ENCODE measurements around the gene ZNF599. TPM values are rescaled to one million over a fixed set of nuclear protein-coding genes. Genes with fewer than 3 reads are reported as not detected.

Gene ZNF599
- total and polyA plus RNA-seq, 7 donors = 1.6 to 5.6 (median 2.6) TPM

DNA sequence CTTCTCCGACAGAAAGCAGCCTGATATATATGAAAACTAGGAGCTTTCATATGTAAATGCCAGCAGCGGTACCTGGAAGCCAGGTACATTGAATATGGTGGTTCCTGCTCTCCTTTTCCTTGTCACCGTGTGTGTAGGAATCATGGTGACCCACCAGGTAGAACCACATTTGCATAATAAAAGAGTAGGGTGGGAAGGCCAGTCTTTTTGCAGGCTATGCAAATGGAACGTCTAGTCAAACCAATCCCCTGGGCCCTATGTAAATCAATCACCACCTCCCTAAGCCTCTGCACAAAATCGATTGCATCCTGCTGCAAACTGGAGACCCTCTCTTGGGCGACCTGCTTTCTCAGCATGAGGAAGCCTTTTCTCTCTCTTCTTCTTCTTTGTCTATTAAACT is 61.1 kb downstream of the ZNF599 start:
- H3K27ac ChIP-seq = no peak overlapping the region
- intact Hi-C loops (cut with DNase I) = loop anchor here (1.0 to 2.0 kb wide), 4 partner anchors 73 to 211 kb away; no protein-coding TSS in a partner anchor
- DNase-seq = no peak
- H3K27me3 ChIP-seq (ENCODE audit: insufficient read depth in 3 of 3, low read length in 2 of 3) = no peaks in the 10 kb centered on the region
- no peaks in the 10 kb centered on the region for H3K4me1 ChIP-seq
- WGBS, 3 donors = 63 to 68% (median 65%) methylated on average over 6 of the region's 6 CpGs
- TF ChIP-seq CTCF (IDR thresholded peaks at IDR 0.05) = no peak
- no peak overlapping the region for H3K4me3 ChIP-seq
- ATAC-seq = no peak
- H3K36me3 ChIP-seq (ENCODE audit: insufficient read depth in 1 of 2, low read depth in 1 of 2) = no peaks in the 10 kb centered on the region
- no peaks in the 10 kb centered on the region for H3K9me3 ChIP-seq

Other genes with a start within 250 kb of the ZNF599 start
- 1 to 10 TPM in 1 of 4 donors, under 1 TPM in 3; 0.17 to 1.0 (median 0.41) TPM for gene SCGB2B2, start 96.1 kb downstream of the ZNF599 start, total RNA-seq
- 1 to 10 TPM in 1 of 3 donors, under 1 TPM in 2; 0.13 to 1.1 (median 0.14) TPM for gene SCGB2B2, start 96.1 kb downstream of the ZNF599 start, polyA plus RNA-seq
- 10 to 100 TPM; 24.3 to 32.2 (median 27.2) TPM for gene ZNF302, start 95.5 kb downstream of the ZNF599 start, total RNA-seq
- gene ZNF302, start 95.5 kb downstream of the ZNF599 start, polyA plus RNA-seq = 10 to 100 TPM; 20.4 to 86.3 (median 21.7) TPM
- gene ZNF181, start 39.0 kb downstream of the ZNF599 start, total RNA-seq = 10 to 100 TPM; 15.4 to 21.2 (median 17.9) TPM
- 10 to 100 TPM in 2 of 3 donors, 1 to 10 TPM in 1; 7.8 to 47.2 (median 22.6) TPM for gene ZNF181, start 39.0 kb downstream of the ZNF599 start, polyA plus RNA-seq
- gene ZNF30, start 153.7 kb upstream of the ZNF599 start, total RNA-seq = 1 to 10 TPM in 3 of 4 donors, under 1 TPM in 1; 0.86 to 2.1 (median 1.6) TPM
- 1 to 10 TPM in 2 of 3 donors, under 1 TPM in 1; 0.91 to 6.6 (median 1.9) TPM for gene ZNF30, start 153.7 kb upstream of the ZNF599 start, polyA plus RNA-seq
- gene ZNF792, start 191.0 kb upstream of the ZNF599 start, total RNA-seq = 1 to 10 TPM; 1.5 to 4.2 (median 2.0) TPM
- gene ZNF792, start 191.0 kb upstream of the ZNF599 start, polyA plus RNA-seq = 1 to 10 TPM in 1 of 3 donors, under 1 TPM in 2; 0.83 to 1.3 (median 0.93) TPM
- 10 to 100 TPM; 36.3 to 55.0 (median 38.3) TPM for gene GRAMD1A, start 227.1 kb upstream of the ZNF599 start, total RNA-seq
- 10 to 100 TPM; 15.6 to 33.4 (median 17.4) TPM for gene GRAMD1A, start 227.1 kb upstream of the ZNF599 start, polyA plus RNA-seq

Measured in psoas muscle (tissue), 8 donors.